SK-N-SH treated with all-trans-retinoic acid at 6 μM for 48 hours (cell line): Measurements from ENCODE around the gene CHORDC1.

Experiments
- ARNTL ChIP-seq: fragments of 450-650 bp; formaldehyde crosslinking; IDR thresholded peaks from 2 replicates; pipeline ENCODE4 v1.5.0; 2020; ENCODE audit warnings: low read depth, mild to moderate bottlenecking, moderate library complexity, borderline replicate concordance
- CSDC2 ChIP-seq: fragments of 250-450 bp; sonication (Bioruptor Pico); IDR thresholded peaks from 2 replicates; pipeline ENCODE4 v1.5.0; 2020; ENCODE audit warnings: mild to moderate bottlenecking, moderate library complexity
- ESRRG ChIP-seq: fragments of 250-450 bp; sonication (Bioruptor Pico); IDR thresholded peaks from 2 replicates; pipeline ENCODE4 v1.6.1; 2021; ENCODE audit warnings: mild to moderate bottlenecking
- GLIS3 ChIP-seq: fragments of 250-450 bp; sonication (Bioruptor Pico); IDR thresholded peaks from 2 replicates; pipeline ENCODE4 v1.5.0; 2020; ENCODE audit warnings: mild to moderate bottlenecking, moderate library complexity
- PPARA ChIP-seq: fragments of 250-450 bp; sonication (Bioruptor Pico); IDR thresholded peaks from 2 replicates; pipeline ENCODE4 v1.5.0; 2020; ENCODE audit warnings: mild to moderate bottlenecking, borderline replicate concordance
- RARB ChIP-seq: fragments of 250-450 bp; sonication (Bioruptor Pico); IDR thresholded peaks from 2 replicates; pipeline ENCODE4 v1.8.0; 2021; ENCODE audit warnings: mild to moderate bottlenecking, moderate library complexity
- ZC3H10 ChIP-seq: fragments of 250-450 bp; sonication (Bioruptor Pico); IDR thresholded peaks from 2 replicates; pipeline ENCODE4 v1.5.1; 2021; ENCODE audit warnings: mild to moderate bottlenecking, moderate library complexity
- ZFP3 ChIP-seq: fragments of 250-450 bp; sonication (Bioruptor Pico); IDR thresholded peaks from 2 replicates; pipeline ENCODE4 v1.5.0; 2020; ENCODE audit warnings: mild to moderate bottlenecking, moderate library complexity
- ZFP30 ChIP-seq: fragments of 450-650 bp; formaldehyde crosslinking; IDR thresholded peaks from 2 replicates; pipeline ENCODE4 v1.5.0; 2022; ENCODE audit warnings: mild to moderate bottlenecking, moderate library complexity
- ZNF565 ChIP-seq: fragments of 450-650 bp; formaldehyde crosslinking; conservative IDR thresholded peaks from 2 replicates; pipeline ENCODE4 v1.5.0; 2020; ENCODE audit warnings: low read depth, mild to moderate bottlenecking, moderate library complexity
- ZNF8 ChIP-seq: fragments of 450-650 bp; formaldehyde crosslinking; IDR thresholded peaks from 2 replicates; pipeline ENCODE4 v1.5.0; 2020; ENCODE audit warnings: mild to moderate bottlenecking, moderate library complexity
- TF ChIP-seq, protein P1 (sequence below): fragments of 250-450 bp; sonication (Bioruptor Pico); IDR thresholded peaks from 2 replicates; pipeline ENCODE4 v1.8.0; 2020; ENCODE audit warnings: mild to moderate bottlenecking, moderate library complexity, borderline replicate concordance
- TF ChIP-seq, protein P2 (sequence below): fragments of 250-450 bp; sonication (Bioruptor Pico); IDR thresholded peaks from 2 replicates; pipeline ENCODE4 v1.5.1; 2021; ENCODE audit warnings: mild to moderate bottlenecking, moderate library complexity

DNA sequence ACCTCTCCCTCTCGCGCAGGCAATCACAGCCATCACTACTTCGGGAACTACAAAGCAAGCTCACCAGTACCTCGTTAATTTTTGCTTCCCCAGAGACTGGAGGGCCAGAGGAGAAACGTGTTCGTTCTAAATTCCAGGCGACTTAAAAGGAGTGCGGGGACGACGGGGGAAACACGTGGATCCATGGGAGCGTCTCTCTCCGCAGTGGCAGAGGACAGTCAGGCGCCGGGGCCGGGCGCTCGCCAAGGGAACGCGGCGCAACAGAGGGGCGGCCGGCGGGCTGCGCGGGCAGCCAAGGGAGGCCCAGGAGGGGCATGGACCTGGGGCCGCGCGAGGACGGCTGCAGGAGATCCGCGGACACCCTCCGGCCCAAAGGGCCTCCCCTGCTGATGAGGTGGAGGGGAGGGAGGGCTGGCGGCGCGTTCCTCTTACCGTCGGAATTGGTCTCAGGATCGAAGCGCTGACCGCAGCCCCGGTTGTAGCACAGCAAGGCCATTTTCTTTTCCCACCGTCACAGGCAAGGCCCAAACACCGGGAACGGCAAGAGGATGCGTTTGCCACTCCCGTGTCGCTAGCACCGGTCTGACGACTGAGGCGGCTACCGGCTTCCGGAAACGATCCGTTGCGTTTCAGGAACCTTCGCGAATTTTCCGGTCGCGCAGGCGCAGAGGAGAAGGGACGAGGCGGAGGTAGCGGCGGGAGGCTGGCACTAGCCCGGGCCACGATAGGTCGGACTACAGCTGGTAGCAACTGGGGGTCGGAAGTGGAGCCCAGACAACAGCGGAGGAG, at the start of gene CHORDC1:
- TF ChIP-seq ZFP3 (CRISPR knock-in tag) (no peak), PPARA (CRISPR knock-in tag) (no peak), RARB (no peak), ARNTL (no peak), ESRRG (no peak), CSDC2 (CRISPR knock-in tag) (no peak), ZFP30 (CRISPR knock-in tag) (no peak), GLIS3 (CRISPR knock-in tag) (no peak), ZNF565 (no peak), ZNF8 (no peak), ZC3H10 (CRISPR knock-in tag) (no peak)
- TF ChIP-seq, protein P1, sequence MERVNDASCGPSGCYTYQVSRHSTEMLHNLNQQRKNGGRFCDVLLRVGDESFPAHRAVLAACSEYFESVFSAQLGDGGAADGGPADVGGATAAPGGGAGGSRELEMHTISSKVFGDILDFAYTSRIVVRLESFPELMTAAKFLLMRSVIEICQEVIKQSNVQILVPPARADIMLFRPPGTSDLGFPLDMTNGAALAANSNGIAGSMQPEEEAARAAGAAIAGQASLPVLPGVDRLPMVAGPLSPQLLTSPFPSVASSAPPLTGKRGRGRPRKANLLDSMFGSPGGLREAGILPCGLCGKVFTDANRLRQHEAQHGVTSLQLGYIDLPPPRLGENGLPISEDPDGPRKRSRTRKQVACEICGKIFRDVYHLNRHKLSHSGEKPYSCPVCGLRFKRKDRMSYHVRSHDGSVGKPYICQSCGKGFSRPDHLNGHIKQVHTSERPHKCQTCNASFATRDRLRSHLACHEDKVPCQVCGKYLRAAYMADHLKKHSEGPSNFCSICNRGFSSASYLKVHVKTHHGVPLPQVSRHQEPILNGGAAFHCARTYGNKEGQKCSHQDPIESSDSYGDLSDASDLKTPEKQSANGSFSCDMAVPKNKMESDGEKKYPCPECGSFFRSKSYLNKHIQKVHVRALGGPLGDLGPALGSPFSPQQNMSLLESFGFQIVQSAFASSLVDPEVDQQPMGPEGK (CRISPR knock-in tag): no peak
- TF ChIP-seq, protein P2, sequence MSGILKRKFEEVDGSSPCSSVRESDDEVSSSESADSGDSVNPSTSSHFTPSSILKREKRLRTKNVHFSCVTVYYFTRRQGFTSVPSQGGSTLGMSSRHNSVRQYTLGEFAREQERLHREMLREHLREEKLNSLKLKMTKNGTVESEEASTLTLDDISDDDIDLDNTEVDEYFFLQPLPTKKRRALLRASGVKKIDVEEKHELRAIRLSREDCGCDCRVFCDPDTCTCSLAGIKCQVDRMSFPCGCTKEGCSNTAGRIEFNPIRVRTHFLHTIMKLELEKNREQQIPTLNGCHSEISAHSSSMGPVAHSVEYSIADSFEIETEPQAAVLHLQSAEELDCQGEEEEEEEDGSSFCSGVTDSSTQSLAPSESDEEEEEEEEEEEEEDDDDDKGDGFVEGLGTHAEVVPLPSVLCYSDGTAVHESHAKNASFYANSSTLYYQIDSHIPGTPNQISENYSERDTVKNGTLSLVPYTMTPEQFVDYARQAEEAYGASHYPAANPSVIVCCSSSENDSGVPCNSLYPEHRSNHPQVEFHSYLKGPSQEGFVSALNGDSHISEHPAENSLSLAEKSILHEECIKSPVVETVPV (CRISPR knock-in tag): no peak
